DMS79 (cell line): ENCODE results near the gene SCYGR3.
"Not testable (repeated sequence)": the region's sequence is repeated elsewhere in the genome, so short reads cannot be mapped to it uniquely, and the experiment has no call there.

Source experiments
- DNase-seq: peaks from one replicate; lab custom pipeline; 2025; lab: John Stamatoyannopoulos, UW

SCYGR3 gene

DNA sequence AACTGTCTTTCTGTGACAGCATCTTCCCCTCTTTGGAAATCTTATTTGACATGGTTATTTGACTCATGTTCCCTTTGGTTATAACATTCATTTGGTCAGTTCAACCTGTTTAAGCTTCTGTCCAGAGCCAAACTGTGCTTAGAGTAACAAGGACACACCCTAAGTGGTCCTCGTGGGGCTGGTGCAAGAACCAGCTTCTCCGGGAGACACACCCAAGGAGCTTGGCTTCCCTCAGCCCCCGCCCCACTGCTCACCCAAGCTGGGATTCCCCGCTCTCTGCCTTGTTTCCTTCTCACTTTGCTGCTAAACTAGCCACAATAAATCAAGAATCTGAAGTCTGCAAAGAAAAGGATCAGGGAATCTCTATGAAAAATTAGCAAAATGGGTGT lies 1.4 kb downstream of the SCYGR3 start:
- DNase-seq = no peak

DNA sequence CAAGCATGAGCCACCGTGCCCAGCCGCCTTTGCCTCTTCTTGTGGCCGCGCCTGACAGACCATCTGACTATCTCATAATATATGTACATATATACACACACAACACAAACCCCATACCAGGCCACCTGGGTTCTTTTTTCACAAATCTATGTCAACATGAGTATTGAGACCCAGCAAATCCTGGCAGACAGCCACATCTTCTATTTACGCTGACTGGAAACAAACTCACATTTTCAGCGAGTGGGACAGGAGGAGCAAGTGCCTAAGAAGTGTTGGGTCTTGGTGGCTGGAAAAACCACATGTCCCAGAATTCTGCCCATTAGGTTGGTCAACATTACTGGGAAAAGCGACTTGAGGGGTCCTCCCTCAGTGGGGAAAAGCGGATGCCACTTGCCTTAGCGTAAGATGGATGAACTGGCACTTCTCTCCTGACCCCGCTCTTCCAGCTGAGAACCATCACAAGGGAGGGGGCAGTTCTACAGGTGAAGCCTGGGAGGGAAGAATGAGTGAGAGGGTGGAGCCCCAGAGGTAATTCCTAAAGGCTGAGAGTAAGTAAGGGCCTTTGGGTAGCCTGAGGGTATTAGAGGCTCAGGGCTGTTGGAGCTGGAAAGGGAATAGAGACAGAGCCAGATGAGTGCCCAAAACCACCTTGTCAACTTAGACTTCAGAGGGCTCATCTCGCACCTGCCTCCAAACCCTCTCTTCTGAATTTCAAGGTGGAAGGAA lies 1.9 kb downstream of the SCYGR3 start:
- DNase-seq = peak; percentile 49

DNA sequence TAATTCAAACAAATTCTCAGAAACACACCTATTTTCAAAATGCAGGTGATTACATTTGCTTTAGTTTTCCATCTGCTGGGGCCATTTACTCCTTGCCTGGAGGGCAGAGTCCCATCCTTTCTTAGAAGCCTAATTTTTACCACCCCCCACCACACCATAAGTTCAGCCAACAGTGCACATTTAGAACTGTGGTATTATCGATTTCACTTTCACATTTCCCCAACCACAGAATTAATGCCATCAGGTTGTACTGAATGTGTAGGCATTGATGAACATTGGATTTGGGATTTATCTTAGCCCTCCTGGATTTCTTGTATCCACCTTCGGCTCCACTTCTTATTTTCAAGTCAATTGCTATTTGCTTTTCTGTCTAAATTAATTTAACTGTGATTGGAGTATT lies 4.5 kb downstream of the SCYGR3 start:
- no peak for DNase-seq

DNA sequence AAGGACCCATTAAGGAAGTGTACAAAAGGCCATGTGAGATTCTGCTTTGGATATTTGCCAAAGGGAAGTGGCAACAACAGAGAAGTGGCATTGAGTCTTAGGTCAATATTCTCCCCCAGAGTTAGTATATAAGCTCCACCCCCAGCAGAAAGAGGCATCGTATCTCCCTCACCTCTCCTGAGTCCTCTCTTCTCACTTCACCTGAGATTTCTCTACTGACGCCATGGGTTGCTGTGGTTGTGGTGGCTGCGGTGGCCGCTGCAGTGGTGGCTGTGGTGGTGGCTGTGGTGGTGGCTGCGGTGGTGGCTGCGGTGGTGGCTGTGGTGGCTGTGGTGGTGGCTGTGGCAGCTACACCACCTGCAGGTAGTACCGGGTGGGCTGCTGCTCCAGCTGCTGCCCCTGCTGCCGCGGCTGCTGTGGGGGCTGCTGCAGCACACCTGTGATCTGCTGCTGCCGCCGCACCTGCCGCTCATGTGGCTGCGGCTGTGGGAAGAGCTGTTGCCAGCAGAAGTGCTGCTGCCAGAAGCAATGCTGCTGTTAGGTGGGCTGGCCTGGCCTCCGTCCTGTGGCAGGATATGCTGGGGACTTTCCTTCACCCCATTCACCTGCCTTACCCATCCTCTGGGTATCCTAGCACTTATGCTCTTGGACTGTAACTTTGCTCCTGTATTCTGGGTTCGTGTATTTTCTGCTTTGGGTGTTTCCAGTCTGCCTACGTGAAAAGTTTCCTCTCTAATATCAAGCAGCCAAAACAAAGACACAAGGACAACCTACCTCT lies 5.9 kb downstream of the SCYGR3 start:
- DNase-seq = no peak

DNA sequence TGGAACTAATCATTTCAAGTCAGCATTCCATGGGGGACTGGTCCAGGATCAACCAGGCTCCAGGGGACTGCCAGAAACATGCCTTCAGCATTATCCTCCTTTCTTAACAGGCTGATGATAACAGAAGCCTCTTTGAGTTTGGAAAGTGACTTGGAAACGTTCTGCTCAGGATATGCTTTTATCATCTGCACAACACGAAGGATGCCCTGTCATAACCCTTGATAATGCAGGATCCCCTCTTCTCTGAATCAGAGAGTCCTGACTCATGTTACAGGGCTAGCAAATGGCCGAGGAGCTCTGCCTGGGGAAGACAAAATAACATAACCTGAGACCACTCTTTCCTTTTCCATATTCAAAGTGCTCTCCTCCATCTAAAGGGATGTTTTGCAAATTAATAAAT lies 6.7 kb downstream of the SCYGR3 start:
- DNase-seq = no peak

DNA sequence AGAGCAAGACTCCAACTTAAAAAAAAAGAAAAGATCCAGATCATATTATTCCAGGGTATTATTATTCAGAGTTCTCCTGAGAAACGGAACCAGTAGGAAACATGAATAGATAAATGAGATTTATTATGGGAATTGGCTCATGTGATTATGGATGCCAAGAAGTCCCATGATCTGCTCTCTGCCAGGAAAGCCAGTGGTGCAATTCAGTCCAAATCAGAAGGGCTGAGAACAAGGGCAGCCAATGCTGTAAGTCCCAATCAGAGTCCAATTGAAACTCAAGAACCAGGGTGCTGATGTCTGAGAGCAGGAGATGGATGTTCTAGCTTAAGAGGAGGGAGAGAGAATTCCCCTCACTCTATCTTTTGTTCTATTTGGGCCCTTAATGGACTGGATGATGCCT lies 8.2 kb downstream of the SCYGR3 start:
- DNase-seq = no peak

DNA sequence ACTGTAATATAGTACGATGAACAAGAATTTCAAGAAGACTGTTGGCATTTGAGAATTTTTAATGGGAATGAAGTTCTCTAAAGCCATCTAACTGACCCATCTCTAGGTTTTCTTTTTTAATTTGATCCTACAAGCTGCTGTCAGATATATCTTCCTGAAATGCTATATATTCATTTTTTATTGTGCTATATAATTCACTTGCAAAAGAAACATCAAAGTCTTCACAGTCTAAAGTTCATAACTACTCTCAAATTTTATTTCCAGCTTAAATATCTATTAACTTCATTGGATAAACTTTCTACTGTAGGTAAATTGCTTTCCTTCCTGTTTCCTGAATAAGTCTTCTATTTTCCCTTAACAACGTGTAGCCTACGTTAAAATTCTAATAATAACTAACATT lies 12.3 kb downstream of the SCYGR3 start:
- DNase-seq = no peak

DNA sequence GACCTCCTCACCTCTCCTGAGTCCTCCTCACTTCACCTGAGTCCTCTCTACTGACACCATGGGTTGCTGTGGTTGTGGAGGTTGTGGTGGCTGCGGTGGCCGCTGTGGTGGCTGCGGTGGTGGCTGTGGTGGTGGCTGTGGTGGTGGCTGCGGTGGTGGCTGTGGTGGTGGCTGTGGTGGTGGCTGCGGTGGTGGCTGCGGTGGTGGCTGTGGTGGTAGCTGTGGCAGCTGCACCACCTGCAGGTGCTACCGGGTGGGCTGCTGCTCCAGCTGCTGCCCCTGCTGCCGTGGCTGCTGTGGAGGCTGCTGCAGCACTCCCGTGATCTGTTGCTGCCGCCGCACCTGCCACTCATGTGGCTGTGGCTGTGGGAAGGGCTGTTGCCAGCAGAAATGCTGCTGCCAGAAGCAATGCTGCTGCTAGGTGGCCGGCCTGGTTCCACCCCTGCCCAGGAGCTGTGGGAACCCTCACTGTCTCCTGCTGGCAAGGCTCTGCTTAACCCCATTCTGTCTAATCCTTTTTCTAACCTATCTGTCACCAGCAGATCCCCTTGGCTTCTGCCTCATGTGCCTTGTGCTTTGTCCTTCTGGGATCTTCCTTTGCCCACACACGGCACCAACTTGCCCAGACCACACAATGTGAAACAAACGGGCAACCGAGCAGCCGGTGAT lies 15.7 kb downstream of the SCYGR3 start, which contains the start of gene SCYGR2:
Gene SCYGR2 (plus strand): TSS at position 59 of the 669 bp plus-strand sequence. CDS start 0 bp downstream, at position 59.
- DNase-seq = not testable (repeated sequence)

DNA sequence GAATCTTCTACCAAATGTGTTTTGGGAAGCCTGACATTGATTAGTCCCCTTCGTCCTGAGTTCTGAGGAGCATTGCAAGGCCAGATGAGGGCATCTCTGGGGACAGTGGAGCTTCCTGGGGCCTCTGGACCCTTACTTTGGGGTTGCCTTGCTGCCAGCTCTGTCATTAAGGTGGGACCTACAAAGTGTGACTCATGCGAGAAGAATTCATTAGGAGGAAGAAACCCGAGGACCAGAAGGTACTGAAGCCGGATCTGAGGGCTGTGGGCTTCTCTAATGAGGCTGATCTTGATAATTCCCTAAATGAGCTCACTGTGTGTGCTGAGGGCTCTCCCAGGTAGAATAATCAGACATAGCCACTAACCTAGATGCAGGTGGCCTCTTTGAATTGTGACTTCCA lies 16.6 kb downstream of the SCYGR3 start:
- no peak for DNase-seq

DNA sequence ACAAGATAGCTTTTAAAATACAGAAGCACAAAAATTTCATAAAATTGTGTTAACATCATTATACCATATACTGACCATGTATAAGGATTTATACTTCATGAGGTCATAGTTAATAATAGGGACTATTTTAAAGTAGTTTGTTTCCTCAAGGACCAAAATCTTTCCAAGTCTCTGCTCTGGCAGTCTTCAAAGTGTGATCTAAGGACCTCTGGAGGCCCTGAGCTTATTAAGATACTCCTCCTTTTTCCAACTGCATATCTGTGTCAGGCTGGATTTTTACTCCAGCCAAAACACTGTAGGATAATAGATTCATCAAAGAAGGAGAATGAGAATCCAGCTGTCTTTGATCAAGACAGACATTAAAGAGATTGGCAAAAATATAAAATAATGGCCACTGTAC lies 17.6 kb downstream of the SCYGR3 start:
- no peak for DNase-seq

DNA sequence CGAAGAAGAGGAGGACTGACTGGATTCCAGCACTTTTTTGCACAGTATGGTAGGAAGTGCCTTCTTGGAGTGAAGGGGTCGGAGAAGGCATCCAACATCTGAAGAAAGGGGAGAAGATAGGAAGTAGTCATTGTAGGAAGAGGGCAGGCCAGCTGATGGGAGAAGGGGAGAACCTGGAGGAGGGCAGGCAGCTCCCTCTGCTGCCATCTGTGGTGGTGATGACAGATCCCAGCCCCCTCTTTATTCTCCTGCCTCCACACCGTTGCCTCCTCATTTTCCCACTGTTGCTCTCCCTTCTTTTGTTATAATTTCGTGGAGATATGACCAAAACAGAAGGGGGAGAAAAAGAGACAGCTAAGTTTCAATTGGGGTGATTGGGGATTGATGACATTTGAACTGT lies 18.8 kb downstream of the SCYGR3 start:
- no peak for DNase-seq

DNA sequence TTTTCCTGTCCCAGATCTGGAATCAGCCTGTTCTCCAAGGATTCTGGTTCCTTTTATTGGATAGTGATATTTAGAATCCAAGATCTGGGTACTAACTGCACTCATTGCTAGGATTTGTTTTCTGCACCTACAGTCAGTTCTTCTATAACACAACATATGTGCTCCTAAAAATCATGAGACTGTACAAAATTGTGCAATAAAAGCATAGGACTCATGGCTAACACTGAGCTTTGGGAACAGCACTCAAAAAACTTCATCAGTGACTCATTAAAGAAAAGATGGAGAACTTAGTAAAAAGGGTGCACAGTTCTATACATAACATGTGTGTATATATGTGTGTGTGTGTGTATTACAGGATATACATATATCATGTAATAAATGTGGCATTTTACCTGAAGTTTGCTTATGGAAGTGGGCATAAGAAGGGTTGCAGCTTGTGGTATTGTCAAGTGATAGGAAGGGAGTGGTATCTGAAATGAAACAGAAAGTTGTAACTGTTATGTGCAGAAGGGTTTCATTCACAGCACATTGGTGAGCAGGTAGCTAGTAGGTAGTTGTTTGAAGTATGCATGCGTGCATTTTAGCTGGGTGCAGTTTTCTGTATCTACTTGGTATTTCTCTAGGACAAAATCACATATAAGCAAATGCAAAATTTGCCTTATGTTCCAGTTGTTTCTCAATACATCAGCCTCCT lies 21.8 kb downstream of the SCYGR3 start:
- no peak for DNase-seq

DNA sequence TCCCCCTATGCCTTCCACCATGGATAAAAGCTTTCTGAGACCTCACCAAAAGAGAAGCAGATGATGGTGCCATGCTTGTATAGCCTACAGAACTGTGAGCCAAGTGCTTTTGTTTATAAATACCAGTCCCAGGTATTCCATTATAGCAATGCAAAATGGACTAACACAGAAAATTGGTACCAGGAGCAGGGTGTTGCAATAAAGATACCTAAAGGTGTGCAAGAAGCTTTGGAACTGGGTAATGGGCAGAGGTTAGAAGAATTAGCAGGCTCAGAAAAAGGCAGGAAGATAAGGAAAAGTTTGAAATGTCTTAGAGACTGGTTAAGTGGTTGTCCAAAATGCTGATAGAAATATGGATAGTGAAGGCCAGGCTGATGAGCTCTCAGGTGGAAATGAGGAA lies 32.3 kb downstream of the SCYGR3 start:
- no peak for DNase-seq

DNA sequence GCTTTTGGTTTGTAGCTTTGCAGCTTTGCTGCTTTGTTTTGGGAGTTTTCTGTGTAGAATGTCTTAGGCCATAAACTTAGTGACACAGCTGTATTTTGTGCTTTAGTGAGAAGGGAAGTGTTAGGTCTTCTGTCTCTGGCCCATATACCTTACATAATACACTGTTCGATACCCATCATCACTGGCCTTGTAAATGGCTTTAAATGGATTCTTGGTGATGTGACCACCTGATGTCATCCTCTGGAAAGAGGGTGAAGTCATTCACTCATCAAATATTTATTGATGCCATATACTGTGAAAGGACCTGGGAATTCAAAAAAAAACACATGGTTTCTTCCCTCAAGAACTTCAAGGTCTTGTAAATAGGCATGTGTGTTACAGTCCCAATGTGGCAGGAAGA lies 34.8 kb downstream of the SCYGR3 start:
- no peak for DNase-seq

DNA sequence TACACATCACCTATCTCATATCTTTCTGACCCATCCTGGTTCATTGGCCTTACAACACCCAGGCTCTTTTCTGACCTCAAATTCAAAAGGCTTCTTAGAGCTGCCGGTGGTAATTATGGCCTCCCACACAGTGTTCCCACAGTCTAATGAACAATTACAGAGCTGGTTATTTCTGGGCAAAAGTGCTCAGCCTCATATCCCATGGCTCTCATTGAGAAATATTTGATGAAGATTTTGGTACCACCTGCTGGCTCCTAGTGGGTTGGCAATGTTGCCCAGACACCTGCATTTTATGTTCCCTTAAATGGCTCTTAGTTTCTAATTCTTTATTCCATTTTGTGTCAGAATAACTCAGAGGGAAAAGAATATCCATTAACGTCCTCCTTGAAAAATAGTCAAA lies 36.0 kb downstream of the SCYGR3 start:
- DNase-seq = peak; percentile 84

DNA sequence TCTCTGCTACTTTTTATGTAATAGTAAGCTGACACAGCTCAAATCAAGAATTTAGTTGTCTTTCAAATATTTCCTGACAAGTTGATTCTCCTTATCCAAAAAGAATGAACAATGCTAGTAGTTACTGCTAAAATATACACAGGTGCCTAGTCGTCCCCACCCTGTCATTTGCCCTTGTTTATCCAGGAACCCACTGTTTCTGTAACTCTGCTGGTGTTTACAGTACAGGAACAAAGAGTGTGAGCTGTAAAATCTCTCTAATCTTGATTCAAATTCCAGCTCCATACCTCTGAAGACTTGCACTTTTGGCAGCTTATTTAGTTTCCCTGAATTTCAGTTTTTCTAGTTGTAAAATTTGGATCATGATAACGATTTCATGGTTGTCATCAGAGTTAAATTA lies 37.1 kb downstream of the SCYGR3 start:
- DNase-seq = no peak

DNA sequence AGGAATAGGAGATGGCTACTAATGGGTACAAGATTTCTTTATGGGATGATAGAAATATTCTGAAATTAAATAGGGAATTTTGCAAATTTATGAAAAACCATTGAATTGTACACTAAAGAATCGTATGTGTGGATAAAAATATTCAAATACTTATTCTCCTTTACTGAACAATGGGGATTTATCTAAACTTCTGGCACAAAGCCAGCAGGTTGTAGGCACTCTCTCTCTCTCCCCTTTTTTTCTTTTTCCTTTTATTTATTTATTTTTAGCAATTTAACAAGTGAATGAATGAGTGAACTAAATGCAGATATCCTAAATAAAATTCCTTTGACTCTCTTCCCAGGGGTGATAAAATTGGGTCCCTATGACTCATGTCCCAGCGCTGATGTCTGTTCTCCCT lies 37.8 kb downstream of the SCYGR3 start:
- DNase-seq = no peak

DNA sequence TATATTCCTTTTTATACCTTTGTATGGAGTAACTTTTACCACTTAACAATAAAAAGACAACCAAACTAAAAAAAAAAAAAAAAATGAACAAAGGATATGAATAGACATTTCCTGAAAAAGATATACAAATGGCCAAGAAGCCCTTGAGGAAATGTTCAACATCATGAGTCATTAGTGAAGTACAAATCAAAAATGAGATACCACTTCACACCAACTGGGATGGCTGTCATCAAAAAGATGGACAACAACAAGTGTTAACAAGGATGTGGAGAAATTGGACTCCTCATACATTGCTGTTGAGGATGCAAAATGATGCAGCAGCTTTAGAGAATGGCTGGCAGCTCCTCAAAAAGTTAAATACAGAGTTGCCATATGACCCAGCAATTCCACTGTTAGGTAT lies 38.5 kb downstream of the SCYGR3 start:
- DNase-seq = no peak

DNA sequence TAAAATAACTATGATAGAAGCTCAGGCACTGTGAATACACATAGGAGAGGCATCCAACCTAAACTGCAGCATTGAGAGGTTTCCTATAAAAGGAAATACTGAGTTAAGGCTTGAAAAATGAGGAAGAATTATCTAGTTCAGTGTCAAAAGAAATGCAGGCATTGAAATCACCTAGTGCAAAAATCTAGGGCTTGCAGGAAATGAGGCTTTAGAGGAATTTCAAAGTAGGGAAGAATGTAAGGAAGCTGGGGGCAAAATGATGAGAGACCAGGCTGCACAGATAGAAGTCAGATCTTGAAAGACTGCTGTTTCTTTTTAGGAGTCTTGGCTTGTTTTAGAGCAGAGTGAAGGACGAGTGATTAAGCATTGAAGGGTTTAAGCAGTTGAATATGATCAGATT lies 44.0 kb downstream of the SCYGR3 start:
- DNase-seq = no peak

DNA sequence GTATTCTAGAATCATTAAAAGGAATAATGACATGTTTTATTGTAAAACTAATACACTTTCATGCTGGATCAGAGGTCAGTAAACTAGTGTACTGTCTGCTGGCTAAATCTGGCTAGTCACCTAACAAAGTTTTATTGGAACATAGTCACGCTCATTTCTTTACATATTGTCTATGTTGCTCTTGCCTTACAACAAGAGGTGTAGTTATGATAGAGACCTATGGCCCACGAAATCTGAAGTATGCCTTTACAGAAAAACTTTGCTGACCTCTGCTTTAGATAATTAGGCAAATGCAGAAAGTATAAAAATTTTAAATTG lies 45.8 kb downstream of the SCYGR3 start:
- no peak for DNase-seq

DNA sequence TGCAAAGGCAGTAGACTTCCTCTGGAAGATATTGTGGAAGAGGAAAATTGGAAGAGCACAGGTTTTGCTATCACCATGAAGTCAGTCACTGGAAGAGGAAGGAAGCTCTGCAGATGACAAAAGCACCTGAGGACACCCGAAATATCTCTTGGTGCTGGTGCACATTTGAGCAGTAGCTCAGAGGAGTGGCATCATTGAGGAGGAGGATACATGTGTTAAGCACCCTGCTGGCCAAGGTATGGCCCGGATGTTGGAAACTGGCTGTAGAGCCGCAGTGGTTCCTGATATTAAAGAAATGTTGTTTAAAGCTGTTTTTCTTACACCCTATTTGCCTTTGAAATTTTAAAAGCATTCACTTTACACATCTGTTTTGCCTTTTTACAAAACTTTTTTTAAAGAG lies 48.6 kb downstream of the SCYGR3 start:
- no peak for DNase-seq

DNA sequence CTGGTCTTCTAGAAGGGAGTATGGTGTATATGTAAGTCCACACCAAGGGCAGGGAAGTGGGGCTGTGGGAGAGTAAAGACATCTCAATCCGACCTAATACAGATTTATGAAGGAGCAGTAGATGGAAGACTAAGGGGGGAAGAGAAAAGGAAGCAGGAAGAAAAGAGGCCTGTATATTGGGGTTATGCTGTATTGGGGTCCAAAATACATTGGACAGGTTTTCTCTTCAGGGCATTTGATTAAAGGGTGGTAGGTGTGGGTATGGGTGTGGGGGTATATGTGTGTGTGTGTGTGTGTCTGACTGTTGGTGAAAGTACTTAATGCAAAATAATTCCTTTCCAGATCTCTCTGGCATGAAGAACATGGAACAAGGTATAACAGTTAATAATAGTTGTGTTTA lies 49.6 kb downstream of the SCYGR3 start:
- no peak for DNase-seq
